NCI-H774 (cell line): ENCODE data around the gene KCNK17.

Experiments used
- DNase-seq: peaks from one replicate; lab custom pipeline; 2025; lab: John Stamatoyannopoulos, UW

KCNK17 gene

GRCh38 chr6:39335780-39336545 lies 21.7 kb upstream of the KCNK17 start:
- no peak for DNase-seq

- DNase-seq: no peak
Measured at GRCh38 chr6:39333644-39334438, 19.6 kb upstream of the KCNK17 start.

GRCh38 chr6:39330476-39330875 lies 16.3 kb upstream of the KCNK17 start:
- DNase-seq: no peak

GRCh38 chr6:39330057-39330456 lies 15.8 kb upstream of the KCNK17 start:
- DNase-seq: no peak

GRCh38 chr6:39328066-39328465 lies 13.8 kb upstream of the KCNK17 start:
- no peak for DNase-seq

GRCh38 chr6:39327507-39327906 lies 13.3 kb upstream of the KCNK17 start:
- no peak for DNase-seq

- peak; percentile 21 for DNase-seq
Measured at GRCh38 chr6:39322306-39322850, 8.2 kb upstream of the KCNK17 start, which contains the start of gene KCNK16. Gene KCNK16, minus strand, starts transcription at chr6:39322702. Its CDS starts 162 bp downstream, at chr6:39322540.

GRCh38 chr6:39321761-39322160 lies 7.5 kb upstream of the KCNK17 start:
- DNase-seq: no peak

GRCh38 chr6:39320363-39320984 lies 6.3 kb upstream of the KCNK17 start:
- DNase-seq: no peak

GRCh38 chr6:39319621-39320362 lies 5.6 kb upstream of the KCNK17 start:
- DNase-seq: no peak

- DNase-seq: no peak
Measured at GRCh38 chr6:39317256-39317655, 3.0 kb upstream of the KCNK17 start.

- DNase-seq: no peak
Measured at GRCh38 chr6:39313526-39314272, 520 bp downstream of the KCNK17 start.

- no peak for DNase-seq
Measured at GRCh38 chr6:39312912-39313525, 1.2 kb downstream of the KCNK17 start.

GRCh38 chr6:39310542-39310941 lies 3.7 kb downstream of the KCNK17 start:
- no peak for DNase-seq

GRCh38 chr6:39309942-39310531 lies 4.2 kb downstream of the KCNK17 start:
- DNase-seq: peak; percentile 55

- DNase-seq: no peak
Measured at GRCh38 chr6:39307462-39307861, 6.8 kb downstream of the KCNK17 start.

GRCh38 chr6:39304951-39305350 lies 9.3 kb downstream of the KCNK17 start:
- no peak for DNase-seq

- DNase-seq: no peak
Measured at GRCh38 chr6:39303425-39304153, 10.6 kb downstream of the KCNK17 start.

- DNase-seq: peak; percentile 75
Measured at GRCh38 chr6:39302669-39303424, 11.4 kb downstream of the KCNK17 start.
